Endometrial microvascular endothelial cells (primary cell): ENCODE measurements around the gene CCDC27. TPM values are rescaled to one million over a fixed set of nuclear protein-coding genes. Genes with fewer than 3 reads are reported as not detected.

ENCODE experiments used
- in situ Hi-C: cut with HindIII; loops from 2 replicates; pipeline ENCODE4 v1.10.0; 2017; ENCODE audit warnings: low sequenced_read_pairs, low pct_unique_long_range_greater_than_20kb; ENCODE audit errors: inconsistent ontology term
- total RNA-seq: library from RNA; depleted of rRNA; stranded (reverse); fragments of >200 nt; gene quantifications from one replicate; pipeline ENCODE4 v1.2.3, GENCODE V29; 2015; ENCODE audit errors: inconsistent ontology term

Gene CCDC27
- total RNA-seq, result not detected

DNA sequence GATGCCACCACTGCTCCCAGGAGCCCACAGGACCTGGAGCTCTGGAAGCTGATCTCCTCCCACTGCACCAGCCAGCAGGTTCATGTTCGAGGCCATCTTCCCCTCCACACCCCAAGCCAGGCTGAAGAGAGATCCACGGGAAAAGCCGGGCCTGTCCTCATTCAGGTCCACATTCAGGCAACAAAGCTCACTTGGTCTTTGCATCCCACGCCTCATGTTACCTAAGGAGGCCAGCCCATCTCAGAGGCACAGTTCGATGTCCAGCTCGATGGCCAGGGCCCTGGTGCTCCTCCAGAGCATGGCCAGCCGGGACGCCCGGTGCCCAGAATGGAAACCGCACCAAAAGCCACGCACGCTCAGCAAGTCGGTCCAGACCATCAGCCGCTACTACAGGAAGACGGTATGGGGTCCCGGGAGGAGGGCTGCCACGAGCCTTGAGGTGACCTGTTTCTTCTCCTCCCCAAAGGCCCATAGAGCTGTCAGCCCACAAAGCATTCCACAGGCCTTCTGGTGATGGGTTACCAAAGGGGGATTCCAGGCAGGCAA, at the start of gene CCDC27:
TSS of gene CCDC27 (plus strand) at position 51 of the 546 bp plus-strand sequence. CDS start at position 83, 32 bp downstream.
- in situ Hi-C loops, result no loop called here

DNA sequence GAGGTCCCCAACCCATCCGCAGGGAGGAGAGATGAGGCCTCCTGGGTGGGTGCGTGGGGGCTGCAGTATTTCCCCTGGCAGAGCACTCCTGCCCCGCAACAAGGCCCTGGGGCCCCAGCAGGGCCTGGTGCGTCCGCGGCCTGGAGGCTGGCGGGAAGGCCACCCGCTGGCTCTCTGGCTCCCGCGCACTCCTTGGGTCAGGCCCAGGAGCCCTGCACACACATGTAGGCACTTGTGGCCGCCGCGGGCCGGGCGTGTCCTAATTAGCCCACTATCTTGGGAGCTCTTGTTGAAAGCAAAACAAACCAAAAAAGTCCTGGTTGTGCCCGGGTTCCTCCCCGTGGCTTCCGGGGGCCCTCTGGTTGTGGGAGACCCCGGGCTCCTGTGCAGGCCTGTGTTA, 49.7 kb upstream of the CCDC27 start:
- in situ Hi-C loops, result no loop called here

DNA sequence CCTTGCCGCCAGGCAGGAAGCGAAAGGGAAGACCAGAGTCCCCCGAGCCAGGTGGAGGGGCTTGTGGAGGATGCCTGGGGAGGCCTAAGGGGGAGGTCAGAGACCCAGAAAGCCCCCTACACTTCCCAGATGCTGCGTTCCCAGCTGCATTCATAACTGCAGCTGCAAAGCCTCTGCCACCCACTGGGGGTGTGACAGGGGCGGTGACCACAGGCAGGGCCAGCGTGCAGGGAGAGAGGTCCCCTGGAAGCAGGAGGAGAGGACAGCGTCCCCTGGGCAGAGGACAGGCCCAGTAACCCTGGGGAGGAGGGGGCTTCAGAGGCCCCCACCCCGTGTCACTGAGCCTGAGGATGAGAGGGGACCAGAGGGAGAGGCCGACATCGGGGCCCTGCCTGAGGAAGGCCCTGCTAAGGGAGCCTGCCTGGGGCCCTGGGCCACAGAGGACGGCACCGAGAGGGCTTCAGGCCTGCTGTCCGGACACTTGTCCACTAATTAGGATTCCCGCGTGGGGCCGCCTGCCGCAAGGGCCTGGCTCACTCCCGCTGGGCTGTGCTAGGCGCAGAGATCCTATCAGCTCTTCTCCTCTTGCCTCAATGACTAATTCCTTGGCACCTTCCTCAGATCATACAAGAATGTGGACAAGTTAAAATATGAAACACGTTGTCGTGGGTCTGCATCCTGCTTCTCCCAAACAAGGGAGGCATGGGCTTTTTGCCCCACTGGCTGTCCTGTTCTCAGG, 49.1 kb upstream of the CCDC27 start:
- in situ Hi-C loops, result no loop called here

DNA sequence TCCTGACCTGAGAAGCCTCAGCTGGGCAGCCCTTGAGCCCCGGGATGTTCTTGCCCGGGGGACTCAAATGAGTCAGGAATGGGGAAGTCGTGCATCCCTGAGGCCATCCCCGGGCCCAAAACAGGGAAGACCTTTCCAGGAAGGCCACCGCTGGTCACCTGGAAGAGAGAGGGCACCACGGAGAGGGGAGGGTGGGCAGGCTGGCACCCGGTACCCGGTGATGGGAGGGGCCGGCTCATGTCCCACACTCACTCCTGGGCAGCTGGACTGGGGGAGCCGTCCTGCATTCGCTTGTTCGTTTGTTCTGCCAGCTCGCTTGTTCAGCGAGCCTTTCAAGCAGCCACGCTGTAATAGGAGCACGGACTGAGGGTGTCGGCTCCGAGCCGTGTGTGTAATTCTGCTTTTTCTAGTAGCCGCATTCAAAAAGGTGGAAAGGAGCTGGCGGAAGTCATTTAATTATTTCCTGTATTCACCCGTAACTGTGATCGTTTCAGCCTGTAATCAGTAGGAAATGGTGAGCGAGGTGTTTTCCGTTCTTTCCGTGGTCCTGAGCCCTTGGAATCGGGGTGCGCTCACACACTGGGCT, 48.4 kb upstream of the CCDC27 start:
- in situ Hi-C loops, result no loop called here

DNA sequence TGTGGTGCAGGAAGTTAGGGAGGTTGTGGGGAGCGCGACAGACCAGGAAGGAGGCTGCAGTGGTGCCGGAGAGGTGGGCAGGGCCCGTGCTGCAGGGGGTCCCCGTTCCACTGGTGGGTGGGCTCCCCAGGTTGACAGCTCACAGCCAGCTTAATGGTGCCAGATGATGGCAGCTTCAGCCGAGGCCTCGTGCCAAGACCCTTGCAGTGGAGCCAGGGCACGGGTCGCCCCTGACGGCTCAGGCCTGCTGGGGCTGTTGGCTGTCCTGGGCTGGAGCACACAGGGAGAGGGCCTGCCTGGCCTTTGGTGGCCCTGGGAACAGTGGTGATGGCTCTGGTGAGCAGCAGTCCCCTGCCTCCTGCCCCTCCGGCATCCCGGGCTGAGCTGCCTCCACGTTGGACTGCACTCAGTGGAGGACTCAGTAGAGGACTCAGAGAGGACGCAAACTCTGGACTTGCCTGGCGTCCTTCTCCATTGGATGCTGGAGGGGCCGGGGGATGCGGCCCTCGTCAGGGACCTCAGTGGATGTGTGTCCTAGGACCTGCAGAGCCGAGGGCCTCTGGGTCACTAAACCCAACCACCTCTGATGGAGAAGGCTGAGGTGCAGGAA, 46.8 kb upstream of the CCDC27 start:
- in situ Hi-C loops, result no loop called here

DNA sequence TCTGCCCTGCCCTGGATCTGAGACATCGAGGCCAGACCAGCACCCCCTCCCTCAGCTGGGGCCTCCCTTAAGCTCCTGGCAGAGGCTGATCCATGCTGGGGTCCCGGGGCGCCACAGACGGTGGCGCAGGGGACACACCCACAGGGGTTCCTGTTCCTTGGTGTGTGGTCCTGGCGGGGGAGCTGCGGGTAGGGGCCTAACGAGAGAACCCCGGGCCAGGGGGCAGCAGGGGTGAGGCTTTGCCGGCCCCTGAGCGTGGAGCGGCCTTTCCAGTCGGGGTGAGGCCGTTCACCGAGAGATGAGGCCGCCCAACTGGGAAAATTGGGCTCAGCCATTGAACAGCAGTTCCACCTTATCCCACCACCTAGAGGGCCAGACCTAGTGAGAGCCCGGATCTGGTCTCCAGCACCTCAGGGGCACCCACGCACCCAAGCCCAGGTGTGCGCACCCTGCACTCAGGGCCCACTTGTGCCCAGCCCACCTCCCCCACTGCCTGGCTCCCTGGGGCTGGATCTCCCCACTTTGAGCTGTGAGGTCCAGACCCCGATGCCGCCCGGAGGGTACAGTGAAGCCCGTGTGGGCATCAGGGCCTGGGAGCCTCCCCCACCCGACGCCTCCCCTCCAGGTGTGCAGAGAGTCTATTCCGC, 45.5 kb upstream of the CCDC27 start:
- in situ Hi-C loops, result no loop called here

DNA sequence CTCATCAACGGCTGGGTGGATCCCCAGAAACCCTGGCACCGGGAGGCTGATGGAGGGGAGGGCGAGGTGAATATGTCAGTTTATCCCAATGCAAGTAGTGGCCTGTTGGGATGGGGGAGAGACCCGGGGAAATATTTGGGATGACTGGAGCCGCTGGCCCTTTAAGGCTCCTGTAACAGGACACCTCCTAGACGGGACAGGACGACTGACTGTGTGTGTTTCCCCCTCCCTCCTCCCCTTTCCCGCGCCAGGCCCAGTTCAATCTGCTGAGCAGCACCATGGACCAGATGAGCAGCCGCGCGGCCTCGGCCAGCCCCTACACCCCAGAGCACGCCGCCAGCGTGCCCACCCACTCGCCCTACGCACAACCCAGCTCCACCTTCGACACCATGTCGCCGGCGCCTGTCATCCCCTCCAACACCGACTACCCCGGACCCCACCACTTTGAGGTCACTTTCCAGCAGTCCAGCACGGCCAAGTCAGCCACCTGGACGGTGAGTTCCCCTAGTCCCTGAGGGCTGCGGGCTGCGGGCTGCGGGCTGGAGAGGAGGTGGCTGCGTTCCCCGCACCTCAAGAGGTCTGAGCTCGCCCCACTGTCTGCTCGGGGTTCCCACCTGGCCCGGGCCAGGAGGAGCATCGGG, 44.8 kb upstream of the CCDC27 start:
- in situ Hi-C loops, result no loop called here

DNA sequence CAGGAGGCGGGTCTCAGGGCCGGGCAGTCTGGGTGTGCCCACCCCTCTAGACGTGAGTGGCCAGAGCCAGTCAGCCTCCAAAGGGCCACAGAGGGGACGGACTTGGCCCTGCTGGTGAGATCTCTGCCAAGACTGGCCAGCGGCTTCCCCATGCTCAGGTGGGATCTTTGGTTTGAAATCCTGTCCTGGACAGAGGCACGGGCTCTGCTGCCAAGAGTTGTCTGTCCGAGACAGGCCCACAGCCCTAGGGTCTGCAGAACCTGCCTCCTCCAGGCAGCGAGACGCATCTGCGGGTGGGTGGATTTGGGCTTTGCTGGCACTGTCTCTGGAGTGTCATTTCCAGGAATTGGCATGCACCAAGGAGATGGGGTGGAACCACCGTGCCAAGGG, 44.3 kb upstream of the CCDC27 start:
- in situ Hi-C loops, result no loop called here

DNA sequence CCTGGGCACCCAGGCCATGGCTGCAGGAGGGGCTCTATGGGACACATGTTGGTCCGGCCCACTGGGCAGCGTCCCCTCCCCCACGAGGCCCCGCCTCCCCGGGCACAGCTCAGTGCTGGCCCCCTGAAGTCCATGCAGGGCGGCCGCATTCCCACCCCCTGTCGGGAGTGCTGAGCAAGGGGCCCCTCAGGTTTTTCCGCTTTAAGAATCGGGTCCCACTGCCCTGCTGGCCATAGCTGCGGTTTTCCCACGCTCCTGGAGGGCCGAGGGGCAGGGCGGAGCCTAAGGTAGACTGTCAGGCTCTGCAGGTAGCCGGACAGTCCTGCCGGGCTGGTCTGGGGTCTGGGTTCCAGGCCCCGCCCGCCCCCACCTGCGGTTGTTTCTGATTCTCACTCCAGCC, 43.5 kb upstream of the CCDC27 start:
- in situ Hi-C loops, result no loop called here

DNA sequence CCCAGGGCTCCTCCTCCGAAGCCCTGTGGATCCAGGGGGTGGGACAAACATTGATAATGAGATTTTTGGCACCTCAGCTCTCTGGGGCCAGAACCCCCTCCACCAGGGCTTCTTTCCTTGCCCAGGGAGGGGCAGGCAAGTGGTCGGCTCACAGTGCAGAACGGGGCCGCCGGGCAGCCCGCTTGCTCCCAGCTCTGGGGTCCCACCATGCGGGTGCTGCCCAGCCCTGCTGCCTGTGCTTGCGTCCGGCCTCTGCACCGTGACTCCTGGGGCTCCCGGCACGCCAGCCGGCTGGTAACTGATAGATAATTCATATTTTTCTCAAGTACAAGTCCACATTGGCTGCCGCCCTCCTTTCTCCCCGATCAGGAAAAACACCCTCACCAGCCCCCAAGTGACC, 42.0 kb upstream of the CCDC27 start:
- in situ Hi-C loops, result no loop called here

DNA sequence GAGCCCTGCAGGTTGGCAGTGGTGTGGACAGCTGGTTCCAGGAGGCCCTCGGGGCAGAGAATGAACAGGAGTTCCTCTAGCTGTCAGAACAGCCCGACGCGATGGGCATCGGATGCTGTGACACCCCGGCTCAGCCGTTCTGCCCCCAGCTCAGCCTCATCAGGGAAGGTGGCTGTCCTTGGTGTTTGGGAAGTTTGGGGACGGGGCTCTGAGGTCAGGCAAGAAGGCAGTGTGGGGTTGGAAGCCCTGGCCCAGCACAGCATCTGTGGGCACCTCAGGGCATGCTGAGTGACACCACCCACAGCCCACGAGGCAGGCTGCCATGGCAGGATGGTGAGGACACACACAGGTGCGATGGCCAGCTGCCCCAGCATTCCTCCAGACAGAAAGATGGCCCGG, 40.9 kb upstream of the CCDC27 start:
- in situ Hi-C loops, result no loop called here

DNA sequence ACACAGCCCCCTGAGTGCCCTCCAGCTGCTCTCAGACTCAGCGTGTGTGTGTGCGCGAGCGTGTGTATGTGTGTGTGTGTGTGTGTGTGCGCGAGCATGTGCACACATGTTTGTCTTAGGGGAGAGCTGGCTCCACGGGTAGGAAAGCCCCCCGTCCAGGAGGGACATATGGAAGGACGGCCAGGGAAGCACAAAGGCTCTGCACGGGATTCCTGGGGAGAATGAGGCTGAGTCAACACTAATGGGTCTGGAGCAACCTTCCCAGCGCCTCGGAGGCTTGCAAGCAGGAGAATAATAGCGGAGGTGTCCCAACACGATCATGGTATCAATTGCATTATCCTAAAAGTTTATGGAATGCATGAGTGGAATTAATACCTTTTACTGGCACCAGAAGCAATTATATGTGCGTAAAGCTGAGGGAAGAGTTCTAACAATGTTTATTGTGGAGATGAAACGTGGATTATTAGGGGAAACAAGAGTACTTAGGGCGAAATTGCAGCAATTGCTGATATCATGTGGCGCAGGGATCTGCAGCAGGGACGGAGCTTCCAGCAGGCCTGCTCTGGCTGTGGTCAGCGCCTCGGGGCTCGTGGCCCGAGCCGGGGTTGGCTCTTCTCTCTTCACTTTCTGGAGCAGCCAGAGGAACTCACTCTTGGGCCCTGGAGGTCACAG, 40.3 kb upstream of the CCDC27 start:
- in situ Hi-C loops, result no loop called here

DNA sequence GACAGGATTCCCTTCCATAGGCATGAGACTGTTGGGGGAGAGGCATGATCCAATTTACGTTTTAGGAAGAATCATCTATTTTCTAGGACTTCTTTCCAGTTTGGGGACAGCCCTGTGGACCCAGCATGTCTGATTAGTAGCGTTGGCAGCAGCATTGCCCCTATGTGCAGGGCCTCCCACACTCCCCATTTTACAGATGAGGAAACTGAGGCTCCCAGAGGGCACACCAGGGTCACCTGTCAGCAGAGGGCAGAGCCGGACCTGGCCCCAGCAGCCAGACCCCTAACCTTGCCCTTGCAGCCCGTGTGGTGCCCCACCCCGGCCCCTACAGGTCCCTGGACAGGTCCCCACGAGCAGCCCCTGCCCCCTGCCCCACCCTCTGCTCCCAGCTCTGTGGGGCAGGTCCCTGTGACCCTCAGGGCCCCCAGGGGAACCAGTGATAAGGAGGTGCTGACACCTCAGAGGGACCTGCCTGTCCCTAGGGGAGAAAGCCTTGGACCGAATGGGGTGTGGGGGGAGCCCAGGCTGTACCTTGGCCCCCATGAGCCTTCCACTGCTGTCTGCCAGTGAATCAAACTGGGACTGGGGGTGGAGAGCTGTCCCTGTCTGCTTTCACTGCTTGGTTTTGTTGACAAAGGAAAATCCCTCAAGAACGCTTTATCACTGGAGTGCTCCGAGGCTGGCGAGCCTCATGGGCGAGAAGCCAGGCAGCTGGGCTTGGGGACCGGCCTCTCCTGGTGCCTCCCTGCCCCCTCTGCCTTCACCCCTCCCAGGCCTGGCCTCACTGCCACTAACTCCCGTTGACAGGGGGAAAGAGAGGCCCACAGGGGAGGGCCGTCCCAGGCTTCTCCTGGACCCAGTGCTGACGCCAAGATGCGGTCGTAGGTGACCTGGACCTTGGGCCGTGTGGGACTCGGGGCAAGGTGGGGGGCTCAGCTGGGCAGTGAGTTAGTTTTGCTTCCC, 39.4 kb upstream of the CCDC27 start:
- in situ Hi-C loops, result no loop called here

DNA sequence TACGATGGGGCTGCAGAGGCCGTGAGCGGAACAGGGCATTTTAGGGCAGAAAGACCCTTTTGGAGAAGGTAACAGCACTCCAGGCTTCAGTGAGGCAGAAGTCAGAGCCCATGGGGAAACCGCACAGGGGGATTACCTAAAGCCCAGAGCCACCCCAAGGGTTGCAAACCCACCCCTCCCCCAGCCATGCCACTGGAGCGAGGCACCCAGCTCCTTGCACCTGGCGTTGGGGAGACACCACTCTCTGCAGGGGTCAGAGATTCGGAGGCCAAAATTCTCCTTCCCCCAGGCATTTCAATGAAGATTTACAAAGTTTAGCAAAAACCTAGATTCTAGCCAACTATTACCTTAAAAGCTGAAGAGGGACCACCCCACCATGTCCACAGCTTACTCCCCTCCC, 38.4 kb upstream of the CCDC27 start:
- in situ Hi-C loops, result no loop called here

DNA sequence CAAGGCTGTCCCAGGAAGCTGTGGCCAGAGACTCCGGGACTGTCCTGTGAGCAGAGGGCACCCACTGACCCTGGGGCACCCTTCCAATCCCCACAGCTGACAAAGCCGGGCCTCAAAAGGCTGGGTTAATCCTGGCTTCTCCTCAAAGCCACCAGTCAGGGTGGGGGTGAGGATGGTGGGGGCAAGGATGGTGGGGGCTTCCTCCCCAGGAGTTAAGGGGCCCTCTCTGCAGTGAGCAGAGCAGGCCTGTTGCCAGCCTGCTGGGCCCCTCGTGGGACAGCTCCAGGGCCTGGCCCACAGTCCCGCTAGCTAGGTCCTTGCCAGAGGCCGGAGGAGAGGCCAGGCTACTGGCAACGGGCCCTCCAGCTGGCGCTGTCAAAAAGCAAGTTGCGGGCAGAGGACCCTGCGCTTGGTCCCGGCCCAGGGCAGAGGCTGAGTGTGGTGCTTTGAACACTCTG, 37.9 kb upstream of the CCDC27 start:
- in situ Hi-C loops, result no loop called here

DNA sequence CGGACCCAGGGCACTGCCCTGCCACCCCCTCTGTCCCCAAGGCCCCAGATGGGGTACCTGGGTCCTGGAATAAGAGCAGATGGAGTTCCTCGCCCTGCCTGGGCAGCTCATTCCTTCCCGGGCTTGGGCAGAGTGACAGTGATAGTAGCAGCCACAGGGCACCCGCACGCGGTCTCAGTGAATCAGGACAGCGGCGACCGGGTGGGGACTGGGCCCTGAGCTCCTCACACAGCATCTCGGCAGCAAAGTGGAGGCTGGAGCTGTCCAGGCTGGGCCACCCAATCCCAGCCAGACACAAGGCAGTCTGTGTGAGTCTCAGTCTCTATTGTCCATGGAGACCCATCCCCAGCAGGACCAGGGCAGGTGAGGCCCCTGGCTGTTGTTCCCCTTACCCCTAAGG, 37.4 kb upstream of the CCDC27 start:
- in situ Hi-C loops, result no loop called here

DNA sequence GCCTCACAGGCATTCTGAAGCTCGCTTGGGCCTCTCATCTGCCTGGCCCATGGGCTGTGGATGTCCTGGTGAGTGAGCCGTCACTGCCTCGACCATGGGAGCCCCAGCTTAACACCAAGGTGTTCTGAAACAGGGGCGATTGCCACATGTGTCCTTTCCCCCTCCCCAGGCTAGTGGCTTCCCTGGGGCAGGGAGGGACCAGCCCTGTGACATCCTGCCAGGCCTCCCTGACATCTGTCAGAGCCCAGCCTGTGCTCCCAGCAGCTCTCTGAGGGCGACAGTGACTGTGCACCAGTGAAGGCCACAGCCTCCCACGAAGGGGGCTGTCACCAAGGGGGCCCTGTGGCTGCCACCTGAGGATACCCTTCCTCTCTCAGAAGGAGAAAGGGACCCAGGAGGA, 35.9 kb upstream of the CCDC27 start:
- in situ Hi-C loops, result no loop called here
